ENCODE results near the gene BTAF1. TPM values are rescaled to one million over a fixed set of nuclear protein-coding genes. Genes with fewer than 3 reads are reported as not detected.
A peak's percentile ranks its signal among the peaks of the same experiment; 100 is the strongest.

Gene BTAF1
- 27.2 and 33.3 TPM in 2 replicates for total RNA-seq

GRCh38 chr10:91923371-91924211 is at the start of gene BTAF1:
BTAF1 (plus strand) TSS chr10:91923770; CDS start chr10:91924077, 307 bp downstream.
- no peaks in the 10 kb centered on the region for H3K36me3 ChIP-seq (ENCODE audit: control insufficient read depth, insufficient read depth, low read length)
- peak within 1 kb of the TSS; percentile 97 for H3K4me3 ChIP-seq (ENCODE audit: low read depth, low read length)
- DNase-seq (ENCODE audit: low read depth) = peak; percentile 73
- TF ChIP-seq, protein P1, sequence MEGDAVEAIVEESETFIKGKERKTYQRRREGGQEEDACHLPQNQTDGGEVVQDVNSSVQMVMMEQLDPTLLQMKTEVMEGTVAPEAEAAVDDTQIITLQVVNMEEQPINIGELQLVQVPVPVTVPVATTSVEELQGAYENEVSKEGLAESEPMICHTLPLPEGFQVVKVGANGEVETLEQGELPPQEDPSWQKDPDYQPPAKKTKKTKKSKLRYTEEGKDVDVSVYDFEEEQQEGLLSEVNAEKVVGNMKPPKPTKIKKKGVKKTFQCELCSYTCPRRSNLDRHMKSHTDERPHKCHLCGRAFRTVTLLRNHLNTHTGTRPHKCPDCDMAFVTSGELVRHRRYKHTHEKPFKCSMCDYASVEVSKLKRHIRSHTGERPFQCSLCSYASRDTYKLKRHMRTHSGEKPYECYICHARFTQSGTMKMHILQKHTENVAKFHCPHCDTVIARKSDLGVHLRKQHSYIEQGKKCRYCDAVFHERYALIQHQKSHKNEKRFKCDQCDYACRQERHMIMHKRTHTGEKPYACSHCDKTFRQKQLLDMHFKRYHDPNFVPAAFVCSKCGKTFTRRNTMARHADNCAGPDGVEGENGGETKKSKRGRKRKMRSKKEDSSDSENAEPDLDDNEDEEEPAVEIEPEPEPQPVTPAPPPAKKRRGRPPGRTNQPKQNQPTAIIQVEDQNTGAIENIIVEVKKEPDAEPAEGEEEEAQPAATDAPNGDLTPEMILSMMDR (IDR thresholded peaks at IDR 0.05; ENCODE audit: insufficient read depth, low read length, poor library complexity, severe bottlenecking) = no peak
- no peaks in the 10 kb centered on the region for H3K27me3 ChIP-seq (ENCODE audit: control insufficient read depth, insufficient read depth, low read length)

- Histone ChIP-seq H3K4me3 (ENCODE audit: low read depth, low read length) (no peak overlapping the region), H3K36me3 (ENCODE audit: control insufficient read depth, insufficient read depth, low read length) (no peaks in the 10 kb centered on the region), H3K27me3 (ENCODE audit: control insufficient read depth, insufficient read depth, low read length) (no peaks in the 10 kb centered on the region)
- DNase-seq (ENCODE audit: low read depth) = no peak
- TF ChIP-seq, protein P1 (IDR thresholded peaks at IDR 0.05; ENCODE audit: insufficient read depth, low read length, poor library complexity, severe bottlenecking) = no peak
Observed at GRCh38 chr10:91875156-91875555, 48.4 kb upstream of the BTAF1 start.

GRCh38 chr10:91875779-91876178 is 47.8 kb upstream of the BTAF1 start:
- Histone ChIP-seq H3K27me3 (ENCODE audit: control insufficient read depth, insufficient read depth, low read length) (no peaks in the 10 kb centered on the region), H3K36me3 (ENCODE audit: control insufficient read depth, insufficient read depth, low read length) (no peaks in the 10 kb centered on the region), H3K4me3 (ENCODE audit: low read depth, low read length) (no peak overlapping the region)
- TF ChIP-seq, protein P1 (IDR thresholded peaks at IDR 0.05; ENCODE audit: insufficient read depth, low read length, poor library complexity, severe bottlenecking) = no peak
- no peak for DNase-seq (ENCODE audit: low read depth)

DNA sequence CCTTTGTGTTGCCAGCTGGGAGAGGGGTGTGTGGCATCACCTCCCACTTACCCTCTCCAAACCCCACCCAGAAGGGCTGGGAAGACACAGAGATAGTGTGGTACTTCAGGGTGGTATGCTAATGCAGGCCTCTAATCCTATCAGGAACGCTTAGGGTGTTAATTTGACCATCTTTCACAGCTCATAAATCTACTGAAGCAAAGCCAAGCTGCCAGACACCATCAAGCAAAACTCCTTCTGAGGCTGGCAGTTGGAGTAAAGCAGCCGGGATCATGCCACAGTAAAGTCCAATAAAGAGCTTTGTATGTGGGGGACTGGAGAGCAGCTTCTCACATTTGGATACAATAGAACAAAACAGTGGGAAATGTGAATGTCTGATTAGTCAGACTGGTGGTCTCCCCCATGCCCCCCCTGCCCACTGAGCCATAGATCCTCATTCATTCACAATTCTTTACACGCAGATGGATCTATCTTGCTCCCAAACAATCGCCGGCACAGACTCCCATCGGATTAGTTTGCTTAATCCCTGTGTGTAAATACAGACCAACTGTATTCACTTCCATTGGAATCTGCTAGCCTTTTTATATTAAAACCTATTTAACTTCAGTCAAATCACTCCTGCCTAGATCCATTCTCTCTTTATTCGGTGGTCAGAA is 43.9 kb upstream of the BTAF1 start:
- DNase-seq (ENCODE audit: low read depth) = no peak
- Histone ChIP-seq H3K4me3 (ENCODE audit: low read depth, low read length) (no peak overlapping the region), H3K36me3 (ENCODE audit: control insufficient read depth, insufficient read depth, low read length) (no peaks in the 10 kb centered on the region), H3K27me3 (ENCODE audit: control insufficient read depth, insufficient read depth, low read length) (no peaks in the 10 kb centered on the region)
- TF ChIP-seq, protein P1 (IDR thresholded peaks at IDR 0.05; ENCODE audit: insufficient read depth, low read length, poor library complexity, severe bottlenecking) = no peak

DNA sequence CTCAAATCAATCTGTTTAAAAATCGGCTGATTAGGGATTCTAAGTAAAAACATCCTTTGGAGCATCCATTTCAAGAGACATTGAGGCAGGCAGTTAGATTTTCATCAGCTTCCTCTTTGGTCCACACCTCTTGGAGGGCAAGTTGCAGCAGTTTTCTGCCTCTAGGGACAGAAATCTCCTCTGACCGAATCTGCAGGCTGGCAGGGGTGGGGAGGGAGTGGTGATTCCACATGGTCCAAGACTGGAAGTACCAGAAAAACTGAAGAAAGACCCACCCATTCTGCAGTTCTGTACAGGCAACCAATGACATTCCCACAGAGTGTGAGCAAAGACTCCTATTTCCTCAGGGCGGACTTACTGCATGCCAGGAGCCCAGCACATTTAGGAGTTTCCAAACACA is 43.3 kb upstream of the BTAF1 start:
- TF ChIP-seq, protein P1 (IDR thresholded peaks at IDR 0.05; ENCODE audit: insufficient read depth, low read length, poor library complexity, severe bottlenecking) = no peak

More for the DNA sequence above, 43.3 kb upstream of the BTAF1 start:
- H3K36me3 ChIP-seq (ENCODE audit: control insufficient read depth, insufficient read depth, low read length) = no peaks in the 10 kb centered on the region
- H3K27me3 ChIP-seq (ENCODE audit: control insufficient read depth, insufficient read depth, low read length) = no peaks in the 10 kb centered on the region
- H3K4me3 ChIP-seq (ENCODE audit: low read depth, low read length) = no peak overlapping the region
- no peak for DNase-seq (ENCODE audit: low read depth)

All from kidney epithelial cell (primary cell).